NCI-H2029 (cell line): ENCODE data around the gene PDIA6.
"Not testable (repeated sequence)": the region's sequence is repeated elsewhere in the genome, so short reads cannot be mapped to it uniquely, and the experiment has no call there.

Source experiments
- DNase-seq: peaks from one replicate; lab custom pipeline; 2025; lab: John Stamatoyannopoulos, UW

Gene PDIA6

GRCh38 chr2:10810202-10811161 lies 2.1 kb downstream of the PDIA6 start:
- no peak for DNase-seq

GRCh38 chr2:10806543-10806942 lies 6.0 kb downstream of the PDIA6 start:
- no peak for DNase-seq

GRCh38 chr2:10805990-10806389 lies 6.6 kb downstream of the PDIA6 start:
- DNase-seq = not testable (repeated sequence)

GRCh38 chr2:10802657-10803056 lies 9.9 kb downstream of the PDIA6 start:
- no peak for DNase-seq

- no peak for DNase-seq
Observed at GRCh38 chr2:10800163-10800562, 12.4 kb downstream of the PDIA6 start.

- no peak for DNase-seq
Observed at GRCh38 chr2:10798783-10799182, 13.8 kb downstream of the PDIA6 start.

- DNase-seq = no peak
Observed at GRCh38 chr2:10796703-10797102, 15.9 kb downstream of the PDIA6 start.

- DNase-seq = no peak
Observed at GRCh38 chr2:10795508-10796046, 17.0 kb downstream of the PDIA6 start.

- no peak for DNase-seq
Observed at GRCh38 chr2:10794876-10795275, 17.7 kb downstream of the PDIA6 start.

GRCh38 chr2:10793816-10794215 lies 18.8 kb downstream of the PDIA6 start:
- no peak for DNase-seq

GRCh38 chr2:10792660-10793400 lies 19.8 kb downstream of the PDIA6 start:
- DNase-seq = no peak

GRCh38 chr2:10792001-10792634 lies 20.5 kb downstream of the PDIA6 start:
- DNase-seq = no peak

- no peak for DNase-seq
Observed at GRCh38 chr2:10790228-10790973, 22.2 kb downstream of the PDIA6 start.

GRCh38 chr2:10788855-10789254 lies 23.7 kb downstream of the PDIA6 start:
- no peak for DNase-seq

GRCh38 chr2:10787176-10787968 lies 25.2 kb downstream of the PDIA6 start:
- DNase-seq = no peak

- DNase-seq = no peak
Observed at GRCh38 chr2:10786240-10786982, 26.2 kb downstream of the PDIA6 start.

- no peak for DNase-seq
Observed at GRCh38 chr2:10785260-10785659, 27.3 kb downstream of the PDIA6 start.

- no peak for DNase-seq
Observed at GRCh38 chr2:10784719-10785118, 27.9 kb downstream of the PDIA6 start.

- DNase-seq = no peak
Observed at GRCh38 chr2:10783421-10783820, 29.2 kb downstream of the PDIA6 start.

- no peak for DNase-seq
Observed at GRCh38 chr2:10781746-10782145, 30.8 kb downstream of the PDIA6 start.
